Islet of Langerhans (tissue), 1 donor: ENCODE measurements around the gene XAGE1A.
"Not testable (repeated sequence)": the region's sequence is repeated elsewhere in the genome, so short reads cannot be mapped to it uniquely, and the experiment has no call there.

ENCODE experiments used
- FAIRE-seq: peaks from one replicate; lab custom pipeline; 2011; peaks lifted over from hg19 to GRCh38; lab: Jason Lieb, UNC

Gene XAGE1A

GRCh38 chrX:52495545-52496418, at the start of gene XAGE1A:
TSS of gene XAGE1A (plus strand) at chrX:52495808. CDS start at chrX:52497362, 1,554 bp downstream.
- FAIRE-seq = not testable (repeated sequence)

GRCh38 chrX:52452031-52452430, 43.6 kb upstream of the XAGE1A start:
- not testable (repeated sequence) for FAIRE-seq

GRCh38 chrX:52471301-52471700, 24.3 kb upstream of the XAGE1A start:
- not testable (repeated sequence) for FAIRE-seq

- FAIRE-seq = not testable (repeated sequence)
These were observed 788 bp downstream of the XAGE1A start for GRCh38 chrX:52496419-52496772.

GRCh38 chrX:52501362-52501761, 5.8 kb downstream of the XAGE1A start:
- not testable (repeated sequence) for FAIRE-seq

- no peak for FAIRE-seq
These were observed 8.9 kb downstream of the XAGE1A start for GRCh38 chrX:52504551-52504950.

- FAIRE-seq = no peak
These were observed 11.7 kb downstream of the XAGE1A start for GRCh38 chrX:52507331-52507730.

GRCh38 chrX:52509916-52510315, 14.3 kb downstream of the XAGE1A start:
- FAIRE-seq = no peak

GRCh38 chrX:52511126-52511525, 15.5 kb downstream of the XAGE1A start:
- not testable (repeated sequence) for FAIRE-seq

GRCh38 chrX:52516110-52516986, 20.7 kb downstream of the XAGE1A start:
- not testable (repeated sequence) for FAIRE-seq

GRCh38 chrX:52516987-52517325, 21.3 kb downstream of the XAGE1A start, which contains the start of gene XAGE1B:
TSS of gene XAGE1B (minus strand) at chrX:52517063. CDS start at chrX:52515527, 1,536 bp downstream.
- not testable (repeated sequence) for FAIRE-seq

- FAIRE-seq = not testable (repeated sequence)
These were observed 45.4 kb downstream of the XAGE1A start for GRCh38 chrX:52541051-52541450.

GRCh38 chrX:52542311-52542710, 46.7 kb downstream of the XAGE1A start:
- FAIRE-seq = no peak

GRCh38 chrX:52544147-52544840, 48.7 kb downstream of the XAGE1A start:
- no peak for FAIRE-seq

GRCh38 chrX:52548769-52549168, 53.2 kb downstream of the XAGE1A start:
- not testable (repeated sequence) for FAIRE-seq
